OCI-M1 (cell line): ENCODE results near the gene PLBD1.

ENCODE experiments used
- DNase-seq: peaks from one replicate; lab custom pipeline; 2025; lab: John Stamatoyannopoulos, UW

The PLBD1 gene, protein sequence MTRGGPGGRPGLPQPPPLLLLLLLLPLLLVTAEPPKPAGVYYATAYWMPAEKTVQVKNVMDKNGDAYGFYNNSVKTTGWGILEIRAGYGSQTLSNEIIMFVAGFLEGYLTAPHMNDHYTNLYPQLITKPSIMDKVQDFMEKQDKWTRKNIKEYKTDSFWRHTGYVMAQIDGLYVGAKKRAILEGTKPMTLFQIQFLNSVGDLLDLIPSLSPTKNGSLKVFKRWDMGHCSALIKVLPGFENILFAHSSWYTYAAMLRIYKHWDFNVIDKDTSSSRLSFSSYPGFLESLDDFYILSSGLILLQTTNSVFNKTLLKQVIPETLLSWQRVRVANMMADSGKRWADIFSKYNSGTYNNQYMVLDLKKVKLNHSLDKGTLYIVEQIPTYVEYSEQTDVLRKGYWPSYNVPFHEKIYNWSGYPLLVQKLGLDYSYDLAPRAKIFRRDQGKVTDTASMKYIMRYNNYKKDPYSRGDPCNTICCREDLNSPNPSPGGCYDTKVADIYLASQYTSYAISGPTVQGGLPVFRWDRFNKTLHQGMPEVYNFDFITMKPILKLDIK

DNA sequence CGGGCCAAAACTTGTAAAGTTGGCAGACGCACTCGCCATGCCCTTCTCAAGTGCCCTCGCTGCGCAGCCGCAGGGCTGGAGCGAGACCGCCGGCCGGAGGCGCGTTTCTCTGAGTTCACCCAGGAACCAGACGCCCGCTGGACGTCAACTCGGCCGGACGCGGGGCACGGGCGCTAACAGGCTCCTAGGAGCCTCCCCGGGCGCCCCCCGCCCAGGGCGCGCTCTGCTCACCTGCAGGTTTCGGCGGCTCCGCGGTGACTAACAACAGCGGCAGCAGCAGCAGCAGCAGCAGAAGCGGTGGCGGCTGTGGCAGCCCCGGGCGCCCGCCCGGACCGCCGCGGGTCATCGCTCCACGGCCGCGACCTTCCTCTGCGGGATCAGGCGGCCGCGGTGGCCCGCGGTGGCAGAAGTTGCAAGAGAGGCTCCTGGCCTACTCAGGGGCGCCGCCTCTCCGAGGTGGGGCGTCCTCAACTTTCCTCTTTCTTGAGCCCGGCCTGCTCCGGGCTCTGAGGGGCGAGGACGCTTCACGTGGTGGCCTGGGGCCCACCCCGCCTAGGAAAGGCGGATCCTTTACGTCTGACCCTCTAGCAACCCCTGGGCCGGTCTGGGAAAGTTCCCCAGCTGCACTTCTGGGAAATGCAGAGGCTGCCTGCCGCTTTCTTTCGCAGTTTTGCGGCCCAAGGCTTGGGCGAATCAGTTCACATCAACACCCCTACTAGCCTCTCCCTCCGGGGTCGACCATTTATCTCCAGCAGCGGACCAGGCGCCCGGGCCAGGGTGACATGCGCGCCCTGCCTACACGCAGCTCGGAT, at the start of gene PLBD1:
Gene PLBD1 (minus strand): TSS at position 533 of the 812 bp plus-strand sequence. CDS start 187 bp downstream, at position 346.
- no peak for DNase-seq

DNA sequence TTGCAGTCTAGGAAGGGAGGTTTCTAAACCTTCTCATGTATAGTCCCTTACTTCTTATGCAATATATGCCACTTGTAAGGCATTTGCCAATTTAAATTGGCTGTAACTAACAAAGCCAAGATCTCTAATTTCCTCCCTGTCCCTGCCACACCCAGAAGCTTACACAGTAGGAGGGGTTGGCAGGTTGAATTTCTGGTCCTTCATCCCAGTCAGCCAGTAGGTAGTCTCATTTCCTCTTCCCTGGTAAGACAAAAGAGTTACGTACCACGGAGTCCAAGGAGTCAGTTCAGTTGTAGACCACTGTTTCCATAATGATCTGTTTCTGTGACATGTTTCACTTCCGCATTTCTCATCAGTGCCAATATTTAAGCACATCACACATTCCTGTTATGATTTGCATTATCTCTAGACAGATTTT, 47.0 kb upstream of the PLBD1 start:
- no peak for DNase-seq

DNA sequence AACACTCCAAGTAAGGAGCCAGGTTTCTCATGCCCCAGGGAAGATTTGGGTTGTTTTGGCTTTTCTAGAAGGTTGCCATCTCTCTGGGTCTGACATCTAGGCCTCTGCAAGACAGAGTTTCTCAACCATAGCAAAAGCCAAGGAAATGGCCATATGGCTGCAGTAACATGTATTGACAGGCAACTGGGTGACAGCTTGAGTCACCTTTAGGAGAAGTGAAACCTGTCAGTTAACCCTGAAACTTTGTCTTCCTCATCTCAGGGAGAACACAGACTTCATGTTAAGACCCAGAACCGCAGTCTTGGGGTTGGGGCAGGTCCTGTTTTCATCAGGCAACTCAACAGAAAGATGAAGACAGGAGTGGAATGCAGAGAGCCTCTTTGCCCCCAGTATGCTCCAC, 46.0 kb upstream of the PLBD1 start:
- DNase-seq, result no peak

DNA sequence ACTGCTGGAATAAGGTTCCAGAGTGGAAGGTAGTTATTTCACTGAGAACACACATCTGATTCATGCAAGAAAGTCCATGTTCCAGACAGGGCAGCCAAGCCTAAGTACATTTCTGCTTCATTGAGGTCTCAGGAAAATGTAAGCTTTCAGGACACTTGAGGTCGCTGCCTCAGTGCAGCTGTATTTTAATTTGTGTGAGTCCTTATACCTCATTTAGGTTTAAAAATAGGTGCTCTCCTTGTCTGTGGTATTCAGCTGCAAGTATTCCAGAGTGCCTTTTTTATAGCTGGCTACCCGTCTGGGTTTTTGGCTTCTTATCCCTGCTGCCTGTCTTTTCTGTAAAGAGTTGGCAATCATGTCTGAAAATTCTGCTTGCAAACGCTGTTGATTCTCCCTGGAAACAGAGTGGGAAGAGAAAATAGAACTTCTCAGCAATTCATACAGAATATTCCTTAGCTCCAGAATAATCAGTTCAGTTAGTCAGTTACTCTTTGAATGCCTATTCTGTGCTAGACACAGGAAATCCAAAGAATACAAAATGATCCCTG, 45.3 kb upstream of the PLBD1 start:
- no peak for DNase-seq

DNA sequence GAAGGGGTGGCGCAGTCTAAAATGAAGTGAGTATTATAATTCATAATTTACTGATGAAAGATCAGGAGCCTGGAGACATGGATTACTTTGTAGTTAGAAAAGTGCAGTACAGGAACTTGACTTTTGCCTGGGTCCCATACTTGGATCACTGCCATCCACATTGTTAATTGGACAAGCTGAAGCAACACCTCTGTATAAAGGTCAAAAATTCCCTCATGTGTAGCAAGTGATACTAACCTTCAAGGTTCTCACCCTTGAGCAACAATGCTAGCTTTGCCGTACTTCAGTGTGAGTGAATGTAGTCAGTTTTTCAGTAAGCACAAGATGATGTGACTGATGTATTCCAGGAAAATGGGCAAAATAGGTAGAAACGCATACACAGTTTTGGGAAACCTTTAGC, 44.6 kb upstream of the PLBD1 start:
- DNase-seq, result no peak

DNA sequence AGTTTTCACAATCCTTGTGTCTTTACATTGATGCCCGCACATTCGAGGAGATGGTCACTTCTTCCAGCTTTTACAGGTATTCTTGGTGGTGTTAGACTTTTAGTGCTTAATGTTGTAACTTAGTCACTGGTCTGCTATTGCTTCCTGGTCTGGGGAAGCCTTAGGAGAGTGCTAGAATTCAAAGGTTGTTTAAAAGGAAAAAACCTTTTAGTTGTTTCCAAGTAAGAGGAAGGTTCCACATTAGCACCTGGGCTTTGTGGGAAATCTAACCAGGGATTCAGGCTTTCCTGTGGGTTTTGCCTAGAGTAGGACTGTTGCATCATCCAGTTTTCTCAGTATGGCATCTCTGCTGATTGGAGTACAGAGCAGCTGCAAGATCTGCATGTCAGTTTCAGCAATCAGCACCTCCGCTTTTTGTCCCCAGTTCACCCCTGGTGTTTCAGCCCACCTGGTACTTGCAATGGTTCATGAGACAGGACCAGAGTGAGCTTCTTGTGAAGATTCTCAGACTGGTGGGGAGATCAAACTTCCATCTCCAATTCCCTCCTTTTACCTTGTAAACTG, 44.0 kb upstream of the PLBD1 start:
- no peak for DNase-seq

DNA sequence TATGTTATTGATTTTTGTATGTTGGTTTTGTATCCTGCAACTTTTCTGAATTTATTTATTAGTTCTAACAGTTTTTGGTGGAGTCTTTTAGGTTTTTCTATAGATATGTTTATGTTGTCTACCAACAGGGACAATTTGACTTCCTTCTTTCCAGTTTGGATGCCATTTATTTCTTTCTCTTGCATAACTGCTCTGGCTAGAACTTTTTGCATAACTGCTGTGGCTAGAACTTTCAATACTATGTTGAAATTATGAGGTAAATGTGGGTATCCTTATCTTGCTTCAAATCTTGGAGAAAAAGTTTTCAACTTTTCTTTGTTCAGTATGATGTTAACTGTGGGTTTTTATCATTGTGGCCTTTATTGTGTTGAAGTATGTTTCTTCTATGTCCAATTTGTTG, 39.9 kb upstream of the PLBD1 start:
- peak; percentile 60 for DNase-seq

DNA sequence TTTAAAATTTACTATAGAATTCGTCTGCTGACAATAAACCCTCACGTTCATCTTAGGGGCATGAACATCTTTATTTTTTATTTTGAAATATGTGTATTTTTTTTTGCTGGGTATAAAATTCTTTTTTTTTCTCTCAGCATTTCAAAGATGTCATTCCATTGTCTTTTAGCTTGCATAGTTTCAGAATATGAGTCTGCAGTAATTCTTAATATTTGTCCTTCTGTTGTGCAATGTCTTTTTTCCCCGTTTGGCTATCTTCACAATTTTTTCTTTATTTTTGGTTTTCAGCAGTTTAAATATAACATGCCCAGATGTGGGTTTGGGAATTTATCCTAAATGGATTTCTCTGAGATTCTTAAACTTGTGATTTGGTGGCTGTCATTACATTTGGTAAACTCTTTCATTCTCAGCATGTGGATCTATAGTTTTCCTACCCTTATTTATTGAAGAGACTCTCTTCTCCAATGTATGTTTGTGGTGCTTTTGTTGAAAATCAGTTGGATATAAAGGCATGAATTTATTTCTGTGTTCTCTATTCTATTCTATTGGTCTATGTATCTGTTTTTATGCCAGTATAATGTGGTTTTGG, 37.8 kb upstream of the PLBD1 start:
- peak; percentile 42 for DNase-seq

DNA sequence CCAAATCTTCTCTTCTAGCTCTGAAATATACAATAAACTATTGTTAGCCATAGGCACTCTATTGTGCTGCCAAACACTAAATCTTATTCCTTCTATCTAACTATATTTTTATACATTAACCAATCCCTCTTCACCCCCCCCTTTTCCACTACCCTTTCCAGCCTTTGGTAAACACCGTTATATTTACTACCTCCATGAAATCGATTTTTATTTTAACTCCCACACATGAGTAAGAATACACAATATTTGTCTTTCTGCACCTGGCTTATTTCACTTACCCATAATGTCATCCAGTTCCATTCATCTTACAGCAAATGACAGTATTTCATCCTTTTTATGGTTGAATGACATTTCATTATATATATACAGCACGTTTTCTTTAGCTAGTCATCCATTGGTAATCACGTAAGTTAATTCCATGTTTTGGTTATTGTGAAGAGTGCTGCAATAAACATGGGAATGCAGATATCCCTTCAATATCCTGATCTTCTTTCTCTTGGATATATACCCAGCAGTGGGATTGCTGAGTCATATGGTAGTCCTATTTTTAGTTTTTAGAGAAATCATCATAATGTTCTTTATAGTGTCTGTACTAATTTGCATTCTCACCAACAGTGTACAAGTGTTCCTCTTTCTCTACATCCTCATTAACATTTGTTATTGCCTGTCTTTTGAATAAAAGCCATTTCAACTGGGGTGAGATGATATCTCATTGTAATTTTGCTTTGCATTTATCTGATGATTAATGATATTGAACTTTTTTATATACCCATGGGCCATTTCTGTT, 34.2 kb upstream of the PLBD1 start:
- no peak for DNase-seq

DNA sequence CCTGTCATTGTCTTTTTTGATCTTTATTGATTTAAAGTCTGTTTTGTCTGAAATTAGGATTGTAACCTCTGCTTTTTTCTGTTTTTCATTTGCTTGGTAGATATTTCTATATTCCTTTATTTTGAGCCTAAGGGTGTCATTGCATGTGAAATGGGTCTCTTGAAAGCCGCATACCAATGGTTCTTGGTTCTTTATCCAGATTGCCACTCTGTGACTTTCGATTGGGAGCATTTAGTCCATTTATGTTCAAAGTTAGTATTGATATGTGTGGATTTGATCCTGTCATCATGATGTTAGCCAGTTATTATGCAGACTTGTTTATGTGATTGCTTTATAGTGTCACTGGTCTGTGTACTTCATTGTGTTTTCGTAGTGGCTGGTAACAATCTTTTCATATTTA, 29.8 kb upstream of the PLBD1 start:
- DNase-seq, result no peak

DNA sequence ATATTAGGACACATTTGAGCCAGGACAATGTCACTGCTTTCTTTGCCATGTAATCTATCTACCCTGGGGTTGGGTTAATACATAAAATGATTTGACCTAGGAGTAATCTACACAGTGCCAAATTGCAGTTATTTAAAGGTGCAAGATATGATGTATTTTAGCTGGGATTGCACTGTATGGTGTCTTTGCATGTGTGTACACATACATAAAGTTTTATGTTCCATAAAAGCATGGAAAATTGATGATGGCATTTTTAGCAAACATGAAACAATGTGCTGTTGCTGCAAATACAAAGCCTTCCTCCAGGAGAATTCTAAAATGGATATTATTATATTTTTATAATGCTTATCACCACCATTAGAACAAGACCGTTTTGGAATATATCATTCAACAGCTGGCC, 24.0 kb upstream of the PLBD1 start:
- DNase-seq, result no peak

DNA sequence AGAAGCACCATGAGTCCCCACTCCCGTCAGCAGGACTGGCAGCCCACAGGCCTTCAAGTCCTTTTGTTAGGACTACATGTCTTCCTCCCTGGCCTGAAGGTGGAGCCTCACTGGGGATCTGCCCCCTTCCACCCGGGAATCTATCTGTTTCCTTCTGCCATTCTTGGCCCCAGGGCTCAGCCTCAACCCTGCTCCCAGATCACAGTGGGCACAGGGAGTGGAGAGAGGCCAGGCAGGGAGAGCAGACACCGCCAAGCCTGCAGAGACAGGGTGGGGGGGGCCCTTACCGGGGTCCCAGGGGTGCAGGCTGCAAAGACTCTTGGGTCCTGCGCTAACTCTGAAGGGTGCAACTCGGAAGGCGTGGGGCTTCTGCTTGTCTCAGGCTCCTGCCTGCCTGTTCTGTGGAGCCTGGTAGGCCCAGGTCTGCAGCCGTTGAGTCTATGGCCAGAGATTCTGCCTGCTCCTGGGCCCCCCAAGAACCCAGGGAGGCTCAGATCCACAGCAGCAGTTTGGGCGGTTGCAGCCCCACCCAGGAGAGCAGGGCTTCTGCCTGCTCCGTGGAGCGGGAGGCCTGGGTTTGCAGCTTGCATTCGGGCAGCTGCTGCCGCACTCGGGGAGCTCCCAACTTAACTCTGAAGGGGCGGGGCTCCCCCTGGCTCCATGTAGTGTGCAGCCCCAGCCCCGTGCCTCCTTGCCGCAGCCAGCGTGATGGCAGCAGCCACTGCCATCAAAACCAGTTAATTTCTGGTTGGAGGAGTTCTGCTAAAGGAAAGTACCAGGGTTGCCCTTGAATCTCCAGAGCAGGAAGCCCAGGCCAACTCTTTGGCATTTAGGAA, 21.7 kb upstream of the PLBD1 start:
- no peak for DNase-seq

DNA sequence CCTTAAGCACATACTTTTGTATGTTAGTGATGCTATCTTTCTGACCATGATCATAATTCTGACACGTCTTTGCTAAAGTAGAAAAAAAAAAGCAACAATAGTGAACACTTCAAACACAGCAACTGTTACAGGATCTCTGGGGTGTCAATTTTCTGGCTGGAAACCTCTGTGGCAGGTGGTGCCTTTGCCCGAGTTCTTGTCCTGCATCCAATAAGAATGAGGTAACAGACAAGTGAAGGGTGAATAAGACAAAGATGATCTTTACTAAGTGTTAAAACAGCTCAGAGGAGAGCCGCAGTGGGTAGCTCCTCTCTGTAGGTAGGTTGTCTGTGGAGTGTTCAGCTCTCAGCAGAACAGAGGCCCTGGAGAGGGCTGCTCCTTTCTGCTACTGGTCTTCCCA, 20.9 kb upstream of the PLBD1 start:
- DNase-seq, result no peak

DNA sequence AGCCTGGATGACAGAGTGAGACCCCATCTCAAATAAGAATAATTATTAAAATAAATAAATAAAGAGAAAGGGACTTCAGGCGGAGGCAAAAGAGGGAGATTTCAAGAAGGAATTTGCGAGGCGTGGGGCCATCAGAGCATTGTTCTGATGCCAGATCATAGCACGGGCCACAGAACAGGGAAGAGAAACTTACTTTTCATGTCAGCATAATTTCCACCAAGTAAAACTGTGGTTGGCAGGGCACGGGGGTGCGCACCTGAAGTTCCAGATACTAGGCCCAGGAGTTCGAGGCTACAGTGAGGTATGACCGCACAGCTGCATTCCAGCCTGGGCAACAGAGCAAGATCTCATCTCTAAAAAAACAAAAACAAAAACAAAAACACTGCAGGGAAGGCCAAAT, 11.0 kb upstream of the PLBD1 start:
- DNase-seq, result no peak

DNA sequence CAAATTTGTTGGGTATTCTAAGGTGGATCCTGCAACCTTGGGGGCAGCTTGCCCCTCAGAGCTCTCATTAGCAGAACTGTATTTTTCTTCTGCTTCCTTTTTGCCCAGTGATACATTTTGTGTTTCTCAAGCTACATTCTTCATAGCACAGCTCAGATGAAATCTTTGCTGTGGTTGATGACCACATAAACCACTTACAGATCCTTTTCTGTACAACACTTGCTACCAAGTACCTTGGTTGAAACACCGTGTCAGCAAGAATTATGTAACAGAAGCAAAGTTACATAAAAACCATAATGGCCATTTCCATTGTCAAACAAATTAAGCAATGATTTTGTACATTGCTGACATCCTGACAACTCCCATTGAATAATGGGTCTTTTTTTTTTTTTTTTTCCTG, 9.7 kb upstream of the PLBD1 start:
- DNase-seq, result peak; percentile 69

DNA sequence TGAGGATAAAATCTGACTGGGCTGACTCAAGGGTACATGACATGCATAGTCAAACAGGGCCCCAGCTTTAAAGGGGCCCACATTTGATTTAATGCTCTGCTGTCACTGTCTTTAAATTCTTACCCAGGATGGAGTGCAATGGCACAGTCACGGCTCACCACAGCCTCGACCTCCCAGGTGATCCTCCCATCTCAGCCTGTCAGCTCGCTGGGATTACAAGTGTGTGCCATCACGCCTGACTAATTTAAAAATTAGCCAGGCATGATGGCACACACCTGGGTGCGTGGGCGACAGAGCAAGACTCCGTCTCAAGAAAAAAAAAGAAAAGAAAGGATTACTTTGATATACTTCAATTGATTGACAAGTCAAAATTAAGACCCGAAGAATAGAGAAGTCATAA, 9.2 kb upstream of the PLBD1 start:
- no peak for DNase-seq

DNA sequence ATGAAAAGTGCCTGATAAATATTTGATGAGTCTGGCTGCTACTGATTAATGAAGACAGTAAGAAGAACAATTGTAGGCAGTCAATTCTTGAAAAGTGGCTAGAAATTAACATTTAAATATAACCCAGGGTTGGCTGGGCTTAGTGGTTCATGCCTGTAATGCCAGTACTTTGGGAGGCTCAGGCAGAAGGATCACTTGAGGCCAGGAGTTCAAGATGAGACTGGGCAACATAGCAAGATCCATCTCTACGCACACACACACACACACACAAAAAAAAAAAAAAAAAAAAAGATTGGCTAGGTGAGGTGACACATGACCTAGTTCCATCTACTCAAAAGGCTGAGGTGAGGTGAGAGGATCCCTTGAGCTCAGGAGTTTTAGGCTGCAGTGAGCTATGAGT, 7.9 kb upstream of the PLBD1 start:
- no peak for DNase-seq

DNA sequence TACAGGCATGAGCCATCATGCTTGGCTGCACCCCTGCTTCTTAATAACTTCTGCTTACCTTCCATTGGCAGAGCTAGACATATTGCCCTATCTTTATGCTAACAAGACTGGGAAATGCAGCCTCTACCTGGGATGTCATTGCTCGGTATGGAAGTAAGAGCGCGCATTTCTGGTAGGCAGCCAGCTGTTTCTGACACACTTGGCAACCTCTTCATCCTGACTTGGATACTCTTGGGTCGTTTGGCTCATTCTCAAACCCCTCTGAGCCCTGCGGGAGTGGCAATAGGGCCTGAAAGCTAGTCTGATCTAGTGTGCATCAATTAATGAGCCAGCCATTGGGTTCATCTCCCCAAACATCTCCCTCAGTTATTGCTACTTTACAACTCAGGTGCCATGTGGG, 5.4 kb upstream of the PLBD1 start:
- DNase-seq, result no peak

DNA sequence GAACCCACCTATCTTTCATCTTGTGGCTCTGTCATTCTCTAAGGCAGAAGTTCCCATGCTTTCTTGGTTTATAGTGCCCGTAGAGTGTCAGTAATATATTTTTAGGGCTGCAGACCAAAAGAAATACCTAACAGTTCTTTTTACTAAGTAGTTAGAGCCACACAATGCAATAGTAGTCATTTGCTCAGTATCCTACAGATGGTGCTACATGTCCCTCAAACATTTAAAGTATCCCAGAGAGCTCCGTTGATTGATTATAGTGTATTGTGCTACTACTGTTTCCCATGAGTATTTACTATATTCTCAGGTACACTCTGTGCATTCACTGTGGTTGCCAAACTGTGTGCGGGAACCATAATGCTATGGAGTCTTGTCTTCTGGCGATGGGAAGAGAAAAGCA, 4.7 kb upstream of the PLBD1 start:
- DNase-seq, result peak; percentile 11

DNA sequence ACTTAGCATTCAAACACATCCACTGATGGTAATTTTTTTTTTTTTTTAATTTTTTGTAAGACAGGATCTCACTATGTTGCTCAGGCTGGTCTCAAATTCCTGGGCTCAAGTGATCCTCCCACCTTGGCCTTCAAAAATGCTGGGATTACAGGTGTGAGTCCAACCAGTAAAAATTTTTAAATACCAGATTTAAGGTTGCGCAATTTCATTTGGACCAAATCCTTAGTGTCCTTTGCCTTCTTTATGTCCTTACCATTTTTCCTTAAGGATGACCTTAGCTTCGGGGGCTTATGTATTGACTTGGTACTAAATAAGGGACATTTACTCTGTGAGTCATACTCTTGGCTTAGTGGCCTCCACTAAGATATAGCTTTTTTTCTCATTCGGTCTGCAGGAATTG, 4.1 kb upstream of the PLBD1 start:
- DNase-seq, result no peak
